Keratinocyte (primary cell): ENCODE measurements around the gene GRIN2D. TPM values are rescaled to one million over a fixed set of nuclear protein-coding genes. Genes with fewer than 3 reads are reported as not detected.

Experiments used
- DNase-seq: peaks from one replicate; pipeline ENCODE4 v3.0.0-alpha.2; 2011; ENCODE audit warnings: low read depth, missing footprints, low spot score
- FAIRE-seq: peaks from 2 replicates; lab custom pipeline; 2011; peaks lifted over from hg19 to GRCh38; lab: Jason Lieb, UNC
- H2AFZ ChIP-seq: 2 replicates; pipeline ENCODE4 v1.6.0; 2012; ENCODE audit warnings: low read length, control low read depth, inconsistent platforms; ENCODE audit not compliant: control insufficient read depth
- H3K27ac ChIP-seq: 2 replicates; pipeline ENCODE4 v1.5.1; 2011; ENCODE audit warnings: low read length; ENCODE audit not compliant: control insufficient read depth, insufficient read depth
- H3K27me3 ChIP-seq: 3 replicates; pipeline ENCODE4 v1.6.0; 2011; ENCODE audit warnings: low read length; ENCODE audit not compliant: control insufficient read depth, insufficient read depth; ENCODE audit errors: extremely low read depth
- H3K36me3 ChIP-seq, 2 experiments: 2 replicates in 1 of 2; 3 replicates in 1 of 2; pipeline ENCODE4 v1.5.1; 2011; ENCODE audit warnings: low read length in 2 of 2, mild to moderate bottlenecking in 1 of 2; ENCODE audit not compliant: control insufficient read depth in 2 of 2, insufficient read depth in 2 of 2; ENCODE audit errors: extremely low read depth in 1 of 2
- H3K4me1 ChIP-seq: 3 replicates; pipeline ENCODE4 v1.5.1; 2011; ENCODE audit warnings: low read length; ENCODE audit not compliant: control insufficient read depth, insufficient read depth; ENCODE audit errors: extremely low read depth
- H3K4me2 ChIP-seq: 3 replicates; pipeline ENCODE4 v1.6.0; 2011; ENCODE audit warnings: low read depth, low read length; ENCODE audit not compliant: control insufficient read depth, insufficient read depth; ENCODE audit errors: extremely low read depth
- H3K4me3 ChIP-seq, 3 experiments: fragments of 200-600 bp in 1 of 3; sonication (generic) in 1 of 3; 2 replicates in 2 of 3; 3 replicates in 1 of 3; pipeline ENCODE4 v1.5.1; 2011 to 2016; ENCODE audit warnings: low read length in 3 of 3, mild to moderate bottlenecking in 3 of 3, control low read depth in 2 of 3, inconsistent platforms in 1 of 3, low read depth in 1 of 3, mixed read lengths in 1 of 3, mixed run types in 1 of 3, moderate library complexity in 1 of 3; ENCODE audit not compliant: control insufficient read depth in 2 of 3, insufficient read depth in 2 of 3; ENCODE audit errors: extremely low read depth in 1 of 3
- H3K79me2 ChIP-seq: 2 replicates; pipeline ENCODE4 v1.6.0; 2012; ENCODE audit warnings: low read length; ENCODE audit not compliant: control insufficient read depth, insufficient read depth
- H3K9ac ChIP-seq: 3 replicates; pipeline ENCODE4 v1.6.0; 2011; ENCODE audit warnings: low read length; ENCODE audit not compliant: control insufficient read depth, insufficient read depth; ENCODE audit errors: extremely low read depth
- H3K9me1 ChIP-seq: 3 replicates; pipeline ENCODE4 v1.6.0; 2011; ENCODE audit warnings: low read length; ENCODE audit not compliant: control insufficient read depth, insufficient read depth; ENCODE audit errors: extremely low read depth
- H3K9me3 ChIP-seq: 2 replicates; pipeline ENCODE4 v1.5.1; 2012; ENCODE audit warnings: low read depth, low read length; ENCODE audit not compliant: control insufficient read depth
- H4K20me1 ChIP-seq: 3 replicates; pipeline ENCODE4 v1.6.0; 2011; ENCODE audit warnings: low read length; ENCODE audit not compliant: control insufficient read depth, insufficient read depth; ENCODE audit errors: extremely low read depth
- EZH2 ChIP-seq: IDR thresholded peaks from one replicate; pipeline ENCODE4 v1.6.1; 2012; ENCODE audit warnings: inconsistent platforms, mild to moderate bottlenecking, low read length, moderate library complexity
- dilution Hi-C: fragments of 300-500 bp; cut with MboI; formaldehyde crosslinking; loops from one replicate; pipeline ENCODE4 v1.7.0; 2020; ENCODE audit warnings: low sequenced_read_pairs; ENCODE audit not compliant: extremely low pct_ligation_motif_present
- polyA plus RNA-seq, 5 experiments: library from polyadenylated mRNA; depleted of rRNA in 3 of 5; stranded (reverse) in 3 of 5; stranded (forward) in 1 of 5; unstranded in 1 of 5; fragments of >200 nt; gene quantifications; 1 replicate in 1 of 5; 2 replicates in 3 of 5; 3 replicates in 1 of 5; pipeline versions ENCODE4 v1.2.1 to v1.2.3, GENCODE V29; 2011 to 2012; ENCODE audit warnings: missing spikeins in 2 of 5, low read depth in 1 of 5, low replicate concordance in 1 of 5
- TF ChIP-seq, protein P1 (sequence below), 3 experiments: IDR thresholded peaks in 1 of 3; conservative IDR thresholded peaks in 1 of 3; optimal IDR thresholded peaks in 1 of 3; 2 replicates in 2 of 3; 3 replicates in 1 of 3; pipeline versions ENCODE3 to v1.5.1; 2011; ENCODE audit warnings: low read length in 3 of 3, mild to moderate bottlenecking in 3 of 3, moderate library complexity in 2 of 3, control low read depth in 1 of 3, inconsistent platforms in 1 of 3; ENCODE audit not compliant: insufficient read depth in 2 of 3; ENCODE audit errors: extremely low read depth in 1 of 3

GRIN2D gene
- polyA plus RNA-seq, 1 donor (not counting 4 experiments of a cell fraction or from before 2014, with no cell fraction given) = 0.04 TPM

DNA sequence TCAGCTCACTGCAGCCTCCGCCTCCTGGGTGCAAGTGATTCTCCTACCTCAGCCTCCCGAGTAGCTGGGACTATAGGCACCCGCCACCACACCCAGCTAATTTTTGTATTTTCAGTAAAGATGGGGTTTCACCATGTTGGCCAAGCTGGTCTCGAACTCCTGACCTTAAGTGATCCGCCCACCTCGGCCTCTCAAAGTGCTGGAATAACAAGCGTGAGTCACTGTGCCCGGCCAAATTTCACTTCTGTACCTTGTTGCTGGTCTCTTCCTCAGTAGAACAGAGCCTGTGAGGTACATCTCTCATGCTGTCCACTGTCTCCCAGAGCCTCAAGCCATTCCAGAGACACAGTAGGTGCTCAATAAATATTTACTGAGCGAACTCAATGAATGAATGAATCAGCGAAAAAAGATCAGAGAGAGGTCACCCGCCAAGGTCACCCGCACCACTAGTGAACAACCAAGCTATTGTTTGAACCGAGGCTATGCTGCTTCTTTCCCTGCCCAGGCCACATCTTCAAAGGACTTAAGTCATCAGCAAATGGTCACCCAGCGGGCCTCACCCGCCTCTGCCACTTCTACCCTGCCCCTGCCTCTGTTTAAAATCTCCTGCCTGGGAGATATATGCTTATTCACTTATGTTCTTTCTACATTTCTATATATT is 39.0 kb upstream of the GRIN2D start:
- no peaks in the 10 kb centered on the region for H3K27me3 ChIP-seq
- H3K79me2 ChIP-seq = no peaks in the 10 kb centered on the region
- no peaks in the 10 kb centered on the region for H3K4me1 ChIP-seq
- no peak overlapping the region for H3K4me2 ChIP-seq
- no peak overlapping the region for H3K9ac ChIP-seq
- dilution Hi-C loops = no loop called here
- H4K20me1 ChIP-seq = no peaks in the 10 kb centered on the region
- no peak overlapping the region for H2AFZ ChIP-seq
- no peaks in the 10 kb centered on the region for H3K36me3 ChIP-seq
- no peak overlapping the region for H3K4me3 ChIP-seq
- no peak overlapping the region for H3K27ac ChIP-seq
- H3K9me3 ChIP-seq = no peaks in the 10 kb centered on the region
- DNase-seq (no peak), FAIRE-seq (no peak)
- H3K9me1 ChIP-seq = no peaks in the 10 kb centered on the region
- no peak for TF ChIP-seq EZH2
- TF ChIP-seq, protein P1, sequence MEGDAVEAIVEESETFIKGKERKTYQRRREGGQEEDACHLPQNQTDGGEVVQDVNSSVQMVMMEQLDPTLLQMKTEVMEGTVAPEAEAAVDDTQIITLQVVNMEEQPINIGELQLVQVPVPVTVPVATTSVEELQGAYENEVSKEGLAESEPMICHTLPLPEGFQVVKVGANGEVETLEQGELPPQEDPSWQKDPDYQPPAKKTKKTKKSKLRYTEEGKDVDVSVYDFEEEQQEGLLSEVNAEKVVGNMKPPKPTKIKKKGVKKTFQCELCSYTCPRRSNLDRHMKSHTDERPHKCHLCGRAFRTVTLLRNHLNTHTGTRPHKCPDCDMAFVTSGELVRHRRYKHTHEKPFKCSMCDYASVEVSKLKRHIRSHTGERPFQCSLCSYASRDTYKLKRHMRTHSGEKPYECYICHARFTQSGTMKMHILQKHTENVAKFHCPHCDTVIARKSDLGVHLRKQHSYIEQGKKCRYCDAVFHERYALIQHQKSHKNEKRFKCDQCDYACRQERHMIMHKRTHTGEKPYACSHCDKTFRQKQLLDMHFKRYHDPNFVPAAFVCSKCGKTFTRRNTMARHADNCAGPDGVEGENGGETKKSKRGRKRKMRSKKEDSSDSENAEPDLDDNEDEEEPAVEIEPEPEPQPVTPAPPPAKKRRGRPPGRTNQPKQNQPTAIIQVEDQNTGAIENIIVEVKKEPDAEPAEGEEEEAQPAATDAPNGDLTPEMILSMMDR (optimal IDR thresholded peaks at IDR 0.05 in 1 of 3, IDR thresholded peaks at IDR 0.05 in 1 of 3, conservative IDR thresholded peaks at IDR 0.05 in 1 of 3; ENCODE audit: extremely low read depth in 1 of 3, insufficient read depth in 2 of 3, low read length in 3 of 3) = no peak

DNA sequence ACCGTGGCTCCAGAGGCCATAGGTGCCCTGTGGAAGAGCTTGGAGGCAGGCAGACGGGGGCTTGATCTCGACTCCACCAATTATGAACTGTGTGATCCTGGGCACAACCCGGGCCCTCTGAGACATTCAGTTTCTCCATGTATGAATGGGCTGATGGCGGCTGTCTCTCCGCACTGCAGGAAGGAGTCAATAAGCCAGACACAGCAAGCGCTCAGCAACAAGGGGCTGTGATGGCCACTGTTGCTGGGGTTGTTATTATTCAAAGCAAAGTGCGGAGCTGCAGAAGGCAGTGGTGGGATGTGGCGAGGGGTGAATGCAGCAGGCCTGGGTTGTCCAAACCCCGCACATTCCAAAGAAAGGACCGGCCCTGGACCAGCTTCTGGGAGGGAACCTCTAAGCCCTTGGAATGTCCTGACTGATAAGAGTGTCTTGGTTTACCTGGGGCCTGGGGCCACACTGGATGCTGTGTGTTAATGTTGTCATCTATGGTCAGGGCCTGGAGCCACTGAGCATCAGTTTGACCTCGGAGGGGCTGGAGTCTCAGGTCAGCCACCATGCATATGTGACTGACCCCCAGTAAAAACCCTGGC is 38.0 kb upstream of the GRIN2D start:
- H3K4me2 ChIP-seq = no peak overlapping the region
- no peaks in the 10 kb centered on the region for H3K27me3 ChIP-seq
- H2AFZ ChIP-seq = no peak overlapping the region
- no peaks in the 10 kb centered on the region for H3K79me2 ChIP-seq
- no peaks in the 10 kb centered on the region for H3K9me1 ChIP-seq
- no peaks in the 10 kb centered on the region for H3K36me3 ChIP-seq
- dilution Hi-C loops = no loop called here
- H3K9ac ChIP-seq = no peak overlapping the region
- no peak for FAIRE-seq
- no peaks in the 10 kb centered on the region for H3K4me1 ChIP-seq
- H4K20me1 ChIP-seq = no peaks in the 10 kb centered on the region
- TF ChIP-seq, protein P1 (optimal IDR thresholded peaks at IDR 0.05 in 1 of 3, IDR thresholded peaks at IDR 0.05 in 1 of 3, conservative IDR thresholded peaks at IDR 0.05 in 1 of 3; ENCODE audit: extremely low read depth in 1 of 3, insufficient read depth in 2 of 3, low read length in 3 of 3) = no peak
- no peaks in the 10 kb centered on the region for H3K9me3 ChIP-seq
- no peak overlapping the region for H3K4me3 ChIP-seq
- no peak overlapping the region for H3K27ac ChIP-seq
- no peak for DNase-seq
